Measurements from ENCODE around the gene INTS15. TPM values are rescaled to one million over a fixed set of nuclear protein-coding genes. Genes with fewer than 3 reads are reported as not detected.

Gene INTS15
- total and polyA plus RNA-seq, 3 experiments from 2014 or later = 45.8 to 47.3 (median 46.9) TPM

GRCh38 chr7:6636741-6637543 lies 47.1 kb downstream of the INTS15 start, which contains the start of gene ZNF316:
ZNF316 (plus strand) TSS chr7:6637318; CDS start chr7:6642410, 5,092 bp downstream.
- H3K27me3 ChIP-seq (ENCODE audit: insufficient read depth, low read length, poor library complexity, severe bottlenecking) = no peaks in the 10 kb centered on the region
- peak within 1 kb of the TSS; percentile 86 to 97 (median 94) for H3K27ac Mint-ChIP-seq
- ChIA-PET POLR2A (interaction anchor here (1.0 kb wide), 2 partner anchors 16 to 47 kb away, joined by 3 to 6 read pairs; partner anchors contain the start of gene INTS15), CTCF (interaction anchor here (1.0 to 2.1 kb wide), 3 partner anchors 16 to 114 kb away, joined by 3 to 11 read pairs (median 4); no protein-coding TSS in a partner anchor)
- H3K36me3 Mint-ChIP-seq = peaks cover 0 to 32% (median 4%) of the 10 kb centered on the region in 3 donors
- H3K4me3 ChIP-seq (ENCODE audit: low read length) = peak within 1 kb of the TSS; percentile 50
- H3K36me3 ChIP-seq (ENCODE audit: insufficient read depth, low read length) = no peaks in the 10 kb centered on the region
- no peaks in the 10 kb centered on the region for H3K9me3 Mint-ChIP-seq
- H3K4me1 Mint-ChIP-seq = peaks cover 25 to 44% (median 31%) of the 10 kb centered on the region in 3 donors
- peak within 1 kb of the TSS; percentile 61 for H3K27ac ChIP-seq (ENCODE audit: low read depth, low read length)
- no peaks in the 10 kb centered on the region for H3K27me3 Mint-ChIP-seq
- DNase-seq = peak; percentile 44 to 68 (median 54)
- H3K9me3 ChIP-seq (ENCODE audit: low read length) = no peaks in the 10 kb centered on the region
- peak within 1 kb of the TSS; percentile 85 to 90 (median 88) for H3K4me3 Mint-ChIP-seq
- peaks cover 22% of the 10 kb centered on the region for H3K4me1 ChIP-seq (ENCODE audit: insufficient read depth, low read length)

DNA sequence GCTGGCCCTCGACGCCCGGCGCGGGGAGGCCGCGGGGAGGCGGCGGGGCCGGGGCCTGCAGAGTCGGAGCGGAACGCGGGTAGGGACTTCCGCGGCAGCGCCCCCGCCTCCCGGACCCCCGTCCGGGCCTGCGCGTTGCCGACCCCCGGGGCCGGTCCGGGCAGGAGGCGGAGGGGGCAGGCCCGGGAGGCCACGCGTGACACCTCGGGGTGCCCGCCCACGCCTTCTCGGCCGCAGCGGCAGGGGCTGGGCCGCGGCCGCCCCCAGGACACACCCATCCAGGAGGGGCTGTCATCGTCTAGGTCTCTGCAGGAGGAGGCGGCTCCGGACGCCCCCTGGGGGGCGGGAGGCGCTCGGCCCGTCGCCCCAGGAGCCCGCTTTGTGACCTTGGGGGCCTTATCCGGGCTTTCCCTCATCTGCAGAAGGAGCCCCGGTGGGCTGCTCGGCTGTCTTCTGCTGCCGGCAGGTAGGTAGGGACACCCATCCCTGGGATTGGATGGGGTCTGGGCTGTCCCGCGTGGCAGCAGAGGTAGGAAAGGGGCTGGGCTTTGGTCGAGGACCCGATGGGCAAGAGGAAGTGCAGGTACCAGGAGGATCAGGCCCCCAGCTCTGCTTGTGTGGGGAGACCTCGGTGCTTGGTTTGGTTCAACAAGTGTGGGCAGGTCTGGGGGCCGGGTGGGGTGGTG lies 47.9 kb downstream of the INTS15 start:
- H3K27ac ChIP-seq (ENCODE audit: low read depth, low read length) = peak overlapping the region; percentile 61
- H3K9me3 ChIP-seq (ENCODE audit: low read length) = no peaks in the 10 kb centered on the region
- ChIA-PET CTCF (interaction anchor here (1.0 to 2.1 kb wide), 3 partner anchors 16 to 47 kb away, joined by 3 to 11 read pairs (median 4); no protein-coding TSS in a partner anchor), POLR2A (interaction anchor here (1.0 kb wide), 2 partner anchors 16 to 48 kb away, joined by 3 to 6 read pairs; partner anchors contain the start of gene INTS15)
- peak overlapping the region; percentile 86 to 97 (median 94) for H3K27ac Mint-ChIP-seq
- DNase-seq = peak; percentile 52 to 79 (median 63)
- peak overlapping the region; percentile 85 to 90 (median 88) for H3K4me3 Mint-ChIP-seq
- peaks cover 25 to 44% (median 31%) of the 10 kb centered on the region in 3 donors for H3K4me1 Mint-ChIP-seq
- no peaks in the 10 kb centered on the region for H3K27me3 Mint-ChIP-seq
- H3K4me3 ChIP-seq (ENCODE audit: low read length) = peak overlapping the region; percentile 50
- peaks cover 0 to 40% (median 4%) of the 10 kb centered on the region in 3 donors for H3K36me3 Mint-ChIP-seq
- no peaks in the 10 kb centered on the region for H3K27me3 ChIP-seq (ENCODE audit: insufficient read depth, low read length, poor library complexity, severe bottlenecking)
- H3K36me3 ChIP-seq (ENCODE audit: insufficient read depth, low read length) = no peaks in the 10 kb centered on the region
- peaks cover 22% of the 10 kb centered on the region for H3K4me1 ChIP-seq (ENCODE audit: insufficient read depth, low read length)
- H3K9me3 Mint-ChIP-seq = no peaks in the 10 kb centered on the region

- Mint-ChIP-seq H3K27ac (peak overlapping the region; percentile 86 to 97 (median 94)), H3K9me3 (no peaks in the 10 kb centered on the region), H3K4me1 (peaks cover 25 to 44% (median 31%) of the 10 kb centered on the region in 3 donors), H3K4me3 (peak overlapping the region; percentile 85 to 90 (median 88)), H3K27me3 (no peaks in the 10 kb centered on the region), H3K36me3 (peaks cover 0 to 50% (median 4%) of the 10 kb centered on the region in 3 donors)
- peaks cover 22% of the 10 kb centered on the region for H3K4me1 ChIP-seq (ENCODE audit: insufficient read depth, low read length)
- DNase-seq = no peak
- POLR2A ChIA-PET = no interaction called here
- no peaks in the 10 kb centered on the region for H3K9me3 ChIP-seq (ENCODE audit: low read length)
- H3K27me3 ChIP-seq (ENCODE audit: insufficient read depth, low read length, poor library complexity, severe bottlenecking) = no peaks in the 10 kb centered on the region
- H3K4me3 ChIP-seq (ENCODE audit: low read length) = no peak overlapping the region
- no peak overlapping the region for H3K27ac ChIP-seq (ENCODE audit: low read depth, low read length)
- no peaks in the 10 kb centered on the region for H3K36me3 ChIP-seq (ENCODE audit: insufficient read depth, low read length)
- CTCF ChIA-PET = interaction anchor here (1.2 kb wide), 1 partner anchor 49 kb away, joined by 4 read pairs; no protein-coding TSS in a partner anchor
These were observed 49.2 kb downstream of the INTS15 start for GRCh38 chr7:6639032-6639431.

DNA sequence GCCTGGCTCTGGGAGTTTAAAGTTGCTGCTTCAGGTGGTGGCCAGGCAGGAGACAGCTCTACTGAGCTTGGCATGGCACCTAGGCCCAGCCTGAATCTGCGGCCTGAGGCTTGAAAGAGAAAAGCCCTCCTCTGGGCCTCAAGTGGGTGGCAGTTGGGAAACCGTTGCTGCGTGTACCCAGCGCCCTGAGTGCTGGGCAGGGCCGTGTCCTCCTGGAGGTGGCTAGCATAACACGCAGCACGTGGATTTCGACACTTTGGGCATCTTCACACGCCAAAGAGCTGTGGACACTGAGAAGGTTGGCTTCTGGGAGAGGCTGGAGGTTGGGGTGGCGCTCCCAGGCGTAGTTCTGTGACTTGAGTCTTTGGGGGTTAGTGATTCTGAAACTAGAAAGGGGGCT lies 49.8 kb downstream of the INTS15 start:
- H3K9me3 ChIP-seq (ENCODE audit: low read length) = no peaks in the 10 kb centered on the region
- H3K36me3 ChIP-seq (ENCODE audit: insufficient read depth, low read length) = no peaks in the 10 kb centered on the region
- DNase-seq = no peak
- peaks cover 25 to 44% (median 31%) of the 10 kb centered on the region in 3 donors for H3K4me1 Mint-ChIP-seq
- H3K36me3 Mint-ChIP-seq = peaks cover 0 to 56% (median 4%) of the 10 kb centered on the region in 3 donors
- H3K27me3 Mint-ChIP-seq = no peaks in the 10 kb centered on the region
- H3K4me3 Mint-ChIP-seq = peak overlapping the region; percentile 64 to 90 (median 85)
- ChIA-PET CTCF (no interaction called here), POLR2A (no interaction called here)
- H3K27ac Mint-ChIP-seq = peak overlapping the region; percentile 61 to 96 (median 90)
- H3K27me3 ChIP-seq (ENCODE audit: insufficient read depth, low read length, poor library complexity, severe bottlenecking) = no peaks in the 10 kb centered on the region
- H3K4me3 ChIP-seq (ENCODE audit: low read length) = no peak overlapping the region
- no peak overlapping the region for H3K27ac ChIP-seq (ENCODE audit: low read depth, low read length)
- peaks cover 22% of the 10 kb centered on the region for H3K4me1 ChIP-seq (ENCODE audit: insufficient read depth, low read length)
- no peaks in the 10 kb centered on the region for H3K9me3 Mint-ChIP-seq

DNA sequence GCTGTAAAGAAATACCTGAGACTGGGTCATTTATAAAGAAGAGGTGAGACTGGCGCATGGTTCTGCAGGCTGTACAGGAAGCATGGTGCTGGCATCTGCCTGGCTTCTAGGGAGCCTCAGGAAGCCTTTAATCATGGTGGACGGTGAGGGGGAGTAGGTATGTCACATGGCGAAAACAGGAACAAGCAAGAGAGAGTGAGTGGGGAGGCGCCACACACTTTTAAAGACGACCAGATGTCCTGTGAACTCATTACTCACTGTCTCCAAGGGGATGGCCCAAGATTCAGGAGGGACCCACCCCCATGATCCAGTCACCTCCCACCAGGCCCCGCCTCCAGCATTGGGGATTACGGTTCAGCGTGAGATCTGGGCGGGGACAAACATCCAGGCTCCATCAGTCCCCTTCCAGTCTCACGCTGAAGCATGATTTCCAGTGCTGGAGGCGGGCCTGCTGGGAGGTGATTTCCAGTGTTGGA lies 50.5 kb downstream of the INTS15 start:
- Histone ChIP-seq H3K4me1 (ENCODE audit: insufficient read depth, low read length) (peaks cover 22% of the 10 kb centered on the region), H3K36me3 (ENCODE audit: insufficient read depth, low read length) (no peaks in the 10 kb centered on the region), H3K9me3 (ENCODE audit: low read length) (no peaks in the 10 kb centered on the region), H3K4me3 (ENCODE audit: low read length) (no peak overlapping the region), H3K27me3 (ENCODE audit: insufficient read depth, low read length, poor library complexity, severe bottlenecking) (no peaks in the 10 kb centered on the region), H3K27ac (ENCODE audit: low read depth, low read length) (no peak overlapping the region)
- DNase-seq = no peak
- ChIA-PET CTCF (no interaction called here), POLR2A (no interaction called here)
- Mint-ChIP-seq H3K27me3 (no peaks in the 10 kb centered on the region), H3K36me3 (peaks cover 0 to 63% (median 4%) of the 10 kb centered on the region in 3 donors), H3K4me3 (peak overlapping the region in 6 of 7 donors; percentile 6 to 85 (median 60)), H3K9me3 (no peaks in the 10 kb centered on the region), H3K27ac (peak overlapping the region; percentile 36 to 94 (median 86)), H3K4me1 (peaks cover 25 to 41% (median 31%) of the 10 kb centered on the region in 3 donors)

GRCh38 chr7:6641305-6642035 lies 51.6 kb downstream of the INTS15 start:
- no peaks in the 10 kb centered on the region for H3K9me3 ChIP-seq (ENCODE audit: low read length)
- Mint-ChIP-seq H3K9me3 (no peaks in the 10 kb centered on the region), H3K4me1 (peaks cover 25 to 37% (median 31%) of the 10 kb centered on the region in 3 donors), H3K36me3 (peaks cover 0 to 74% (median 4%) of the 10 kb centered on the region in 3 donors), H3K27me3 (no peaks in the 10 kb centered on the region), H3K27ac (peak overlapping the region in 1 of 8 donors; percentile 79), H3K4me3 (peak overlapping the region in 1 of 7 donors; percentile 37)
- CTCF ChIA-PET = no interaction called here
- no peaks in the 10 kb centered on the region for H3K36me3 ChIP-seq (ENCODE audit: insufficient read depth, low read length)
- POLR2A ChIA-PET = no interaction called here
- H3K27me3 ChIP-seq (ENCODE audit: insufficient read depth, low read length, poor library complexity, severe bottlenecking) = no peaks in the 10 kb centered on the region
- H3K4me1 ChIP-seq (ENCODE audit: insufficient read depth, low read length) = peaks cover 22% of the 10 kb centered on the region
- DNase-seq = no peak
- no peak overlapping the region for H3K4me3 ChIP-seq (ENCODE audit: low read length)
- H3K27ac ChIP-seq (ENCODE audit: low read depth, low read length) = no peak overlapping the region

- H3K27ac Mint-ChIP-seq = no peak overlapping the region
- Histone ChIP-seq H3K36me3 (ENCODE audit: insufficient read depth, low read length) (peaks cover 4% of the 10 kb centered on the region), H3K4me3 (ENCODE audit: low read length) (no peak overlapping the region), H3K9me3 (ENCODE audit: low read length) (no peaks in the 10 kb centered on the region), H3K4me1 (ENCODE audit: insufficient read depth, low read length) (peaks cover 22% of the 10 kb centered on the region), H3K27me3 (ENCODE audit: insufficient read depth, low read length, poor library complexity, severe bottlenecking) (no peaks in the 10 kb centered on the region), H3K27ac (ENCODE audit: low read depth, low read length) (no peak overlapping the region)
- H3K4me1 Mint-ChIP-seq = peaks cover 25 to 38% (median 31%) of the 10 kb centered on the region in 3 donors
- no peaks in the 10 kb centered on the region for H3K27me3 Mint-ChIP-seq
- H3K4me3 Mint-ChIP-seq = no peak overlapping the region
- no peaks in the 10 kb centered on the region for H3K9me3 Mint-ChIP-seq
- ChIA-PET POLR2A (no interaction called here), CTCF (no interaction called here)
- no peak for DNase-seq
- H3K36me3 Mint-ChIP-seq = peaks cover 0 to 82% (median 4%) of the 10 kb centered on the region in 3 donors
These were observed 52.5 kb downstream of the INTS15 start for GRCh38 chr7:6642239-6642839.

Measured in CD8-positive, alpha-beta memory T cell (primary cell).